Inflammatory macrophage (primary cell): ENCODE measurements around the gene UTS2R.

Source experiments
- DNase-seq, 2 donors: peaks; one replicate each; pipeline ENCODE4 v3.0.0-alpha.2; 2020 to 2022
- total RNA-seq, 18 experiments: gene quantifications; one replicate each; lab custom pipeline; 2026; ENCODE audit warnings: mixed read lengths in 6 of 18, inconsistent platforms in 2 of 18; lab: John Stamatoyannopoulos, UW

The UTS2R gene
- total RNA-seq, result 0 to 0.17 (median 0) reads per million in 18 experiments

DNA sequence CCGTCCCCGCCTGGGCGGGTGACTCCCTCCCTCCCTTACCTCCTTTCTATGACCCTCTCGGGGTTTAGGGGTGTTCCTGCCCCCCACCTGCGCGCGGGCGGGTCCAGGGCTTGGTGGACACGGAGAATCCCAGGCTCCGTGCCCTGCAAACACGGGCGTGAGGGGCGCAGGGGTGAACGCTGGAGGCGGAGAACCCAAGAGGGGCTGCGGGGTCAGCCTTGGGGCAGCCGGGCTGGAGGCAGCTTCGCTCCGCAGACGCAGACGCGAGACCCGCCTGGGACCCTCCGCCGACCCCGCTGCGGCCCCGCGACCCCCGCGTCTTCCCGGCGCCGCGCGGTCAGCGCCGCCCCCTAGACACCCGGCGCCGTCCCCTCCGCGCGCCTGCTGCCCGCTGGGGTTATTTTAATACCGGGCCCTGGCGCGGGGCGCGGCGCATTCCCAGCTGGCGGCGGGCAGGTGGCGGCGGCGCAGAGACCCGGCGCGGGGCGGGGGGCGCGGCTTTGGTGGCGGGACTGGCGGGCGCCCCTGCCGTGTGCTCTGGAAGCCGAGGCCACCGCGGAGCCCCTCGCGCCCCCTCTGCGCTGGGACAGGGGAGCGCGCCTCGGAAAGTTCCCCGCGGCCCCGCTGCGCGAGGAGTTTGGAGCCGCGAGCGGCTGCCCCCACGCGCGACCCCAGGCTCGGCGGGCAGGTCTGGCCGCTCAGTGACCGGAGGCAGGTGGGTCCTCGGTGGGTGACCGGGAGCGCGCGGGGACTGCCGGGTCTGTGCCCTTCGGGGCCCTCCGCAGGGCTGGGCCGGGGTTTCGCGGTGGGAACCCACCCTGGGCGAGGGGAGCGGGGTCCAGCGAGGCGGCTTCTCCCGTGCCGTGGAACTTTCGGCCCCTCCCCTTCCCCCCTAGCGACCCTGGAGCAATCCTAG is at the start of gene UTS2R:
Gene UTS2R (plus strand): TSS at position 433 of the 916 bp plus-strand sequence. CDS start 2,560 bp downstream, outside the sequence.
- DNase-seq, result no peak

DNA sequence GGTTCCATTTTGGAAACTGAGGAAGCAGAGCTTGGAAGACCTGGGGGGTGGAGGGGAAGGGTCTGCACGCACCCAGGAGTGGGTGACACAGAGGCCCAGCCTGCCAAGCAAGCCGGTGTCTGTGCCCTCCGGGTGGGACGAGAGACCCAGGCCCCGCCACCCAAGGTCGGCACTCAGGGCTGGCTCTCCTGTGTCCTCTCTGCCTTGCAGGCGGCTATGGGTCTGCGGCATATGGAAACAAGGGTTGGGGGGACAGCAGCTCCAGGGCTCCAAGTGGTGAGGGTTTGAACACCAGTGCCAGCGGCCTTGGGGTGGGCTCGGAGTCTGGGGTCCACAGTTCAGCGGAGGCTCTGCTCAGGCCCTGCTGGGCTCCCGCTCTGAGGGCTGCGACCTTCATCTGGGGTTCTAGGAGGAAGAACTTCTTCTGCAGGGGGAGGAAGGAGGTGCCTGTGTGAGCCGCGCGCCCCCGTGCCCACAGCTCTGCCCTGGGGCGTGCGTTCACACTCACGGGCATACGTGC is 49.6 kb upstream of the UTS2R start:
- no peak for DNase-seq

DNA sequence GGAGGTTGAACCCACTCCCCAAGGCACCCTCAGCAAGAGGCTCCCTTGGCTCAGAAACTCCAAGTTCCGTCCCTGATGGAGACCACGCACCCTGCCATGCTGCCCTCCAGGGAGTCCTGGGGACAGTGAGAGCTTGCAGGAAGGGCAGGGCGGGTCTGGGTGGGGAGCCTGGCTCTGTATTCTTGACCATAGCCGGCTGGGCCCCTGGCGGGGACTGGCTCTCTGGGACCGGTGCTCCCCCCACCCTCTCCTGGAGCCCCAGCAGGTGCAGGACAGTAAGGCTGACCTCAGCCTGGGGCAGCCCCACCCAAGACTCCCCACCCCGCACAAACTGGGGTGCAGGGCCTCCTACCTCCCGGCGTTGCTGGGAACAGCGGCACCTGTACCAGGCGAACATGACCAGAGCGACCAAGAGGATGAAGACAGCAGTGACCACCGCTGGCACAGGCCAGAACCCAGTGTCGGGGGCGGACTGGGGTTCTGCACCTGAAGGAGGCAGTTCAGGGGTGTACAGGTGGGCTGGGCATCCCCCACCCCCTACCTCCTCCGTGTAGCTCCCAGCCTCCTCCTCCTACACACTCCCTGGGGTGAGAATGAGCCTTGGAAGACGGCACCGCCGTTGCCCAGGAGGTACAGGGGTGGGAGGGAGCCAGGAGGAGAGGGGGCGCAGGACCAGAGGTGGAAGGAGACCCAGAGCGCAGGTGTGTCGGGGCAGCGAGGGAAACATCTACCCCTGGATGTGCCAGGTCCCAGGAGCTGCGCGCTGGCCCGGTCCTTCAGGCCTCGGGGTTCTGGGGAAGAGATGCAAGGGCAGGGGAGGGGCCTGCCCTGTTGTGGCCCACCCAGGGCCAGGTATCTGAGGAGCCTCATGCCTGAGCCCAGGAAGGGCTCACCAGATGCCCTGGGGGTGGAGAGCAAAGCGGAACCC is 48.8 kb upstream of the UTS2R start:
- no peak for DNase-seq

- DNase-seq, result no peak
Measured at GRCh38 chr17:82323514-82324234, 47.9 kb upstream of the UTS2R start.

GRCh38 chr17:82324566-82325285 is 46.8 kb upstream of the UTS2R start:
- no peak for DNase-seq

DNA sequence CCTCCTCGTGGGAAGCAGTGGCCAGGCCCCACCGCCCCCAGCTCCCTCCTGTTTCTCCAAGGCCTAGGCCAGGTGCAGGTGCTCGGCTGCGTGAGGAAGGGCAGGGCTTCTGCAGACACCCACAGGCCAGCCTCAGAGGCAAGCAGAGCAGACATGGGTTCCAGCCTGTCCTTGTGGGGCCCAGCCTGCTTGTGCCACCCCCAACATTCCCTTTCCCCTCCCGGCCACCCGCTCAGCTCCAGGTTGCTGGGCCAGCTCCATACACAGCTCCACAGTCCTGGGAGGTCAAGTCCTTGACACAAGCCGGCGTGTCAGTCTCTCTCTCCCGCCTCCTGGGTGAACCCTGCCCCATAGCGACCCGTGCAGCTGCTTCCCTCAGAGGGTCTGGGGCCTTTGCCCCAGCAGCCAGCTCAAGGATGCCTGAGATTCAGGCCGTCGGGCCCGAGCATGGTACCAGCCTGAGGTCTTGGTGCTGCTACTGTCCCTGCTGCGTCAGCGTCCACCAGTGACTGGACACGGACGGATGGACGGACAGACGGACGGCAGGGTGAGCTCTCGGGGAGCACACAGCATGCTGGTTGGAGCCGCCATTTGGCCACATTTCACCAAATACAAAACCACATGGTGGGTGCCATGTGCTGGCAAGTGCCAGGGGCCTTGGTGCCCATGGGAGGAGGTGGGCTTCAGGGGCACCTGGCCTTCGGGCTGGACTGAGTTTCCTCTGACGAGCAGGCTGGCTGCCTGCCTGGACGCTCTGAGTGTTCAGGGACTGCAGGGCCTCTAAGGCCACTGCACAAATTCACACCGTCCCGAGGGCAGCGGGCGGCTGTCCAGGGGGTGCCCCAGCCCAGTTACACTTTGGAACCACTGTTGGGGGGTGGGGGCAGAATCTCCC is 46.0 kb upstream of the UTS2R start:
- DNase-seq, result no peak

- no peak for DNase-seq
Measured at GRCh38 chr17:82327289-82327688, 44.3 kb upstream of the UTS2R start.

DNA sequence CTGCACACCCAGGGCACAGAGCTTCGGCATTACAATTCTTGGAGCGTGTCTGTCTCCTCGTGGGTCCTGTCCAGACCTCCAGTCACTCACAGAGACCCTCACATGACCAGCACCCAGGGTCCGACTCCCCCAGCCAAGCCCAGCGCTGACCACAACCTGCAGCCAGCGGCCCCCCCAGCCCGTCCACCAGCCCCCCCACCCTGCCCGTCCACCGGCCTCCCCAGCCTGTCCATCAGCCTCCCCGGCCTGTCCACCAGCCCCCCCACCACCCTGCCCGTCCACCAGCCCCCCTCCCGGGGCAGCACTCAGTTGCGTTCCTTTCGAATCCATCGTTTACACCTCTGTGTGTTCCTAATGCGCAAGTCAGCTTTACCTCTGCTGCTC is 43.8 kb upstream of the UTS2R start:
- no peak for DNase-seq

GRCh38 chr17:82328141-82328993 is 43.2 kb upstream of the UTS2R start:
- DNase-seq, result no peak

- DNase-seq, result no peak
Measured at GRCh38 chr17:82328994-82329507, 42.5 kb upstream of the UTS2R start.

DNA sequence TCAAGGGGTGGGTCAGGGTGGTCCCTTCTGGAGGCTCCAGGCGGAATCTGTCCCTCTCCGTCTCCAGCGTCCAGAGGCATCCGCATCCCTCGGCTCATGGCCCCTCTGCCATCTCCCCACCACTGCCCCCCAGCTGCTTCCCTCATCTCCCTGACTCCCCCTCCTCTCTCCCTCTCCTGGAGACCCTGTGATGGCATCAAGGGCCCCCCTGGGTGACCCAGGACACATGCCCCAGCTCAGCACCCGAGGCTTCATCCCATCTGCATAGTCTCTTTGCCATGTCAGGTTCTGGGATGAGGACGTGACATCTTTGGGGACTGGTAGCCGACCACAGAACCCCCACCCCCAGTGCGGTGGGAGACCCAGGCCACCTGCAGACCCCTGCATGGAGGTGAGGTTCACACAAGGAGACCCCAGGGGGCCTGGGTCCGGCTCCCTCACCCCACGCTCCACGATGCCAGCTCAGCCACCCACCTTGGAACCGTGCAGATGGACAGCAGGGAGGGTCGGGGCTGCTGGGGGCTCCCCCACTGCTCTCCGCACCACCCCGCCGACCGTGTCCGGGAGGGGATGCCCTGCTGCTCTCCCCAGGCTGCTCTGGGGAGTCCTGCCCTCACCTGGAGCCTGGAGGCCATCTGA is 41.8 kb upstream of the UTS2R start:
- DNase-seq, result no peak

DNA sequence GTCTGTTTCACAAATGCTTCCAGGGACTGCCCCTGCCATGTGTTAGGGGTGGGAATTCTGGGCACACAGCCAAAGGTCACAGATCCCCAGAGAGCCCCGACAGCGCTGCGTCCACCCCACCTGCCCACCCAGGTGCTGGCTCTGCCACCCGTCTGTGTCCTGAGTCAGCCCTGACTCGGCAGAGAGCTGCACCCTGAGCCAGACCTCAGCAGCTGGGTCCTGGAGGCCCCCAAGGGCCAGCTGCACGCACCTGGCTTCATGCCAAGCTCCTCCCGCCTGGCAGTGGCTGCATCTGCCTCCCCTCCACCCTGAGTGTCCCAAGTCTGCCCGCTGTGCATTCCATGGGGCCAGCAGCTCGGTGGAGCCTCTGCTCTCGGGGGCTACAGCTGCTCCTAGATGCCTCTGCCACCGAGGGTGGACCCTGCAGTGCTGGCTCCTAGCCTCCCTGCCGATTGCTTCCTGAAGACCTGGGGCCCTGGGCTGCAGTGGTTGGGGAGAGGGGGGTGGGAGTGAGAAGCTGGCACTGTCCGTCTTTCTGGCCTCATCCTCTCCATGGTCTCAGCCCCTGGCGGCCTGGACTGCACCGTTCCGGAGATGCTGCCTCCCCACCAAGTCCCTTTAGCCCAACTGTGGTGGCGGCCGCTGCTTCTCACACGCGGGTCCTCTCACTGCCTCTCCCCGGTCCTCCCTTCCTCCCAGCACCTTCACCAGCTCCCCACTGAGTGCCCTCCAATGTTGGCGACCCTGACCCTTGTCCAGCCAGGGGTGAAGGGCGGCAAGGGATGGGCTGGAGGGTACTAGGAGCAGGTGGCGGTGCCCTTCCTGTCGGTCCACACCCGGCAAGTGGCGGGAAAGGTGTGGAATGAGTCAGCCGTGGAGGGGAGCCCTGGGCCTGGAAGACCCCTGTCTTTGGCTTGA is 41.0 kb upstream of the UTS2R start:
- DNase-seq, result no peak

DNA sequence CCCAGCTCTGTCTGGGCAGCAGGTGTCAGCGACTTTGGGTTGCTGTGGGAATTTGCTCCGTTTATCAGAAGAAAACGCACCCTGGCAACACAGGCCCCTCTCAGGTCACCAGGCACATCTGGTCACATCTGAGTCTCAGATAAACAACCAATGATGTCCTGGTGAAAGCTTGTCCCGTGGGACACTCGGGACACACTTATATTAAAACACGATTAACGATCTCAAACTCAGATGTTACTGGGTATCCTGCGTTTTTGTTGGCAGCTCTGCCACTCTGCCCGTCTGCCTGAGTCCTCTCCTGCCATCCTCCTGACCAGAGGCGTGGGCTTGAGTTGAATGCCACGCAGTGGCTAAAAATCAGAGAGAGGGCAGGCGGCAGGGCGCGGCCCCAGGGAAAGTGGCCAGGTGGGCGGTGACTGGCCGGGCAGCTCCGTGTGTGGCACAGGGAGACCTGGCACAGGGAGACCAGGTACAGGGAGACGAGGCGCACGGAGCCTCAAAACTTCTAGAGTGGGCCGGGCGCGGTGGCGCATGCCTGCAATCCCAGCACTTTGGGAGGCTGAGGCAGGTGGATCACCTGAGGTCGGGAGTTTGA is 40.1 kb upstream of the UTS2R start:
- DNase-seq, result no peak

GRCh38 chr17:82332669-82333278 is 38.8 kb upstream of the UTS2R start:
- peak; percentile 72 to 81 for DNase-seq

- DNase-seq, result peak in 1 of 2 donors; percentile 38
Measured at GRCh38 chr17:82333279-82334171, 38.0 kb upstream of the UTS2R start, which contains the start of gene SECTM1. TSS of gene SECTM1 (minus strand) at chr17:82333766. CDS start at chr17:82327240, 6,526 bp downstream.

DNA sequence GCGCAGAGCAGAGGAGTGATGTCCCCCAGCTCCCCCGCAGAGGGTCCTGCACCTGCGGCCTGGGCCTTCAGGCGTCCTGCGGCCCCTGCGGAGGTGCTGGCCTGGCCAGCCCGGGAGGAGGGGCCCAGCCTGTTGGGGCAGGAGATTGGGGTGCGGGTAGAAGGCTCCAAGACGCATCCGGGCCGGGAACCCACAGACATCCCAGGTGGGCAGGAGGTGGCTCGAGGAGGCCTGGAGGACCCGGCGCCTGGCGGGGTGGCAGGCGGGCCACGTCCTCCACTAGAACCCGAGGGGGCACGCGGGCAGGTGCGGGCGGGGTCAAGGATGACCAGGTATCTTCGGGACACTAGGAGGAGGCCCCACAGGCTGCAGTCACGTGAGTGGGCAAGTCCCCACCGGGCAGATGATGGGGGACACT is 37.4 kb upstream of the UTS2R start:
- no peak for DNase-seq
